Stomach (tissue), 9 donors: Measurements from ENCODE around the gene BCL2. TPM values are rescaled to one million over a fixed set of nuclear protein-coding genes. Genes with fewer than 3 reads are reported as not detected.
"Not testable (repeated sequence)": the region's sequence is repeated elsewhere in the genome, so short reads cannot be mapped to it uniquely, and the experiment has no call there.

ENCODE experiments used
- DNase-seq, 2 donors: peaks; one replicate each; pipeline versions ENCODE4 v3.0.0 to v3.0.0-alpha.2; 2013 to 2019
- H3K27ac ChIP-seq, 5 donors: fragments of 200-600 bp in 4 of 5; sonication (generic) in 4 of 5; one replicate each; pipeline ENCODE4 v1.5.1; 2013 to 2019; ENCODE audit warnings: mild to moderate bottlenecking in 1 of 5, moderate library complexity in 1 of 5
- H3K27me3 ChIP-seq, 3 donors: fragments of 200-600 bp; sonication (generic); one replicate each; pipeline ENCODE4 v1.5.1; 2017 to 2019; ENCODE audit warnings: mixed run types in 1 of 3
- H3K36me3 ChIP-seq, 4 donors: fragments of 200-600 bp; sonication (generic); 1 replicate in 3 of 4; 2 replicates in 1 of 4; pipeline ENCODE4 v1.5.1; 2016 to 2019
- H3K4me1 ChIP-seq, 4 donors: fragments of 200-600 bp; sonication (generic); one replicate each; pipeline ENCODE4 v1.5.1; 2016 to 2019
- H3K4me3 ChIP-seq, 4 donors: fragments of 200-600 bp; sonication (generic) in 3 of 4; one replicate each; pipeline ENCODE4 v1.5.1; 2016 to 2019; ENCODE audit warnings: mild to moderate bottlenecking in 1 of 4
- H3K9me3 ChIP-seq, 4 donors: fragments of 200-600 bp; sonication (generic); one replicate each; pipeline ENCODE4 v1.5.1; 2016 to 2019
- EP300 ChIP-seq: sonication (generic); formaldehyde crosslinking; IDR thresholded peaks from one replicate; pipeline ENCODE4 v1.6.1; 2017; ENCODE audit warnings: antibody characterized with exemption
- POLR2A ChIP-seq, 4 donors: fragments of 450-650 bp; IDR thresholded peaks; one replicate each; pipeline ENCODE4 v1.6.1; 2016; ENCODE audit warnings: antibody characterized with exemption in 4 of 4, control low read depth in 2 of 4, mild to moderate bottlenecking in 1 of 4, moderate library complexity in 1 of 4
- POLR2AphosphoS5 ChIP-seq, 3 donors: sonication (generic); formaldehyde crosslinking; IDR thresholded peaks; one replicate each; pipeline ENCODE4 v1.6.1; 2016; ENCODE audit warnings: antibody characterized with exemption in 3 of 3
- WGBS, 5 donors: extraction: QIAGEN DNeasy Blood & Tissue Kit in 3 of 5; methylation state at CpG; one replicate each; pipeline versions ENCODE4 v1.1.5 to v1.1.7; 2013 to 2018; 5-methylcytosine and 5-hydroxymethylcytosine counted together
- intact Hi-C: fragments of 100-400 bp; cut with DNase I; formaldehyde crosslinking; loops from one replicate; pipeline ENCODE4 v1.15.1; 2023; ENCODE audit warnings: low total_unique reads
- polyA plus RNA-seq, 3 donors: library from polyadenylated mRNA; stranded (reverse); fragments of 200-250 nt; gene quantifications; one replicate each; pipeline ENCODE4 v1.2.3, GENCODE V29; 2013
- total RNA-seq, 5 donors: library from RNA; depleted of rRNA; stranded (reverse); fragments of >200 nt; gene quantifications; one replicate each; pipeline versions ENCODE4 v1.1.0 to v1.2.3, GENCODE V29; 2014 to 2016
- TF ChIP-seq, protein P1 (sequence below), 7 experiments: fragments of 450-650 bp in 4 of 7; fragments of 200-600 bp in 3 of 7; sonication (generic) in 3 of 7; IDR thresholded peaks; one replicate each; pipeline ENCODE4 v1.5.1; 2016 to 2019; ENCODE audit warnings: antibody characterized with exemption in 7 of 7, control low read depth in 2 of 7, mild to moderate bottlenecking in 1 of 7
- donor health status: healthy with polysubstance abuse.
- donor health status: Bipolar disorder and iron deficiency.
- donor health status: healthy.

Gene BCL2
- total and polyA plus RNA-seq, 8 donors: 1.5 to 53.9 (median 6.0) TPM

DNA sequence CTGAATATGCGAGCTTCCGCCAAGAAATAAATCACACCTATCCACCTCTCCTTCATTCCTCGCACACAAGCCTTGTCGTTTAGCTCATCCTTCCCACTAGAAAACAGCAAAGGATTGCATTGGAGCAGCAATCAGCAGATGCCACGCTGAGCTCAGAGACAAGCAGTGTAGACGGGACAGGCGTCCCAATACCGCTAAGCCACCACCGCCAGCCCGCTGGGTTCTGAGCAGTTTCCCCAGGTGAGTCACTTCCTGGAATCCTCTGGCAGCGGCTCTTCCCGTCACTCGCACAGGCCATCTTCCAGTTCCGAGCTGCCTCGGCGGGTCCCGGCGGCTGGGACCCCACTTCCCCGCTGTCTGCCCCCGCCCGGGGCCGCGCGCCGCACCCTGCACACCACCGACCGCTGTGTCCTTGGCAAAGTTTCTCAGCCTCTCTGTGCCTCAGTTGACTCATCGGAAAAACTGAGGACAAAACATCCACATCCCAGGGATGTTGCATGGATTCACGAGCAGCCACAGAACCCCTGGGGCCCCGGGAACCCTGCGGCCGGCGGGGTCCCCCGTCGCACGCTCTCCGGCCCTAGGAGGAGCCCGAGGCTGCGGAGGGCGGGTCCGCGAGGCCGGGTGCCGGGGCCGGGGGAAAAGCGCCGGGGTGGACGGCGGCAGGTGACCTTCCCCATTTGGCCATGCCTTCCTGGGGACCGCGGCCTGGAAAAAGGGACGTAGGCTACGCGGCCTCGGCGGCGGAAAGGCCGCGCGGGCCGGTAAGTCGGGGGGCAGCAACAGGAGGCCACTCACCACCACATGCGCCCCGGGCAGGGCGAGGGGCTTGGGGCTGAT is 46.9 kb upstream of the BCL2 start:
- DNase-seq: peak; percentile 67 to 77
- peak overlapping the region; percentile 92 to 98 (median 96) for H3K27ac ChIP-seq
- WGBS, 5 donors: 0 to 2% (median 0%) methylated on average over 22 to 65 of the region's 65 CpGs
- intact Hi-C loops: no loop called here
- peaks cover 0 to 15% (median 15%) of the 10 kb centered on the region in 4 donors for H3K36me3 ChIP-seq
- no peaks in the 10 kb centered on the region for H3K9me3 ChIP-seq
- H3K4me1 ChIP-seq: peaks cover 5 to 36% (median 26%) of the 10 kb centered on the region in 4 donors
- H3K4me3 ChIP-seq: peak overlapping the region; percentile 89 to 97 (median 94)
- TF ChIP-seq EP300 (no peak), POLR2AphosphoS5 (IDR thresholded peaks at IDR 0.05) (peak in 1 of 3 donors; percentile 41)
- no peaks in the 10 kb centered on the region for H3K27me3 ChIP-seq

DNA sequence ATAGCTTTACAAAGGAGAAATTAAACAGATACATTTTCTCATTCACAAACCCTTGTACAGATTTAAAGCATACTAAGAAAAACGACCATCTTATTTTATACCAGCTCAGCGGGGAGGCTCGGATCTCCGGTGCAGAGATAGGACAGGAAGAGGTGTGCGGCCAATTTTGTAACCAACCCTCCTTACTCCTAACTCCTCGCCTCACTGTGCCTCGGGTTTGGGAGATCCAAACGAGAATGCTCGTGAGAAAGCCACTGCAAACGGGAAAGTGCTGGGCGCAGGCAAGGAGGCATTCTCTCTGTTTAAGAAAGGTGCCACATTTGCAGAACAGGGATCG is 46.3 kb upstream of the BCL2 start:
- Histone ChIP-seq H3K27ac (peak overlapping the region in 4 of 5 donors; percentile 93 to 98 (median 96)), H3K27me3 (no peaks in the 10 kb centered on the region), H3K4me1 (peaks cover 5 to 36% (median 26%) of the 10 kb centered on the region in 4 donors), H3K9me3 (no peaks in the 10 kb centered on the region), H3K4me3 (peak overlapping the region; percentile 89 to 97 (median 94)), H3K36me3 (peaks cover 0 to 21% (median 19%) of the 10 kb centered on the region in 4 donors)
- 0 to 1% (median 1%) methylated on average over 12 of the region's 12 CpGs for WGBS, 5 donors
- DNase-seq: no peak
- intact Hi-C loops: no loop called here
- TF ChIP-seq, protein P1, sequence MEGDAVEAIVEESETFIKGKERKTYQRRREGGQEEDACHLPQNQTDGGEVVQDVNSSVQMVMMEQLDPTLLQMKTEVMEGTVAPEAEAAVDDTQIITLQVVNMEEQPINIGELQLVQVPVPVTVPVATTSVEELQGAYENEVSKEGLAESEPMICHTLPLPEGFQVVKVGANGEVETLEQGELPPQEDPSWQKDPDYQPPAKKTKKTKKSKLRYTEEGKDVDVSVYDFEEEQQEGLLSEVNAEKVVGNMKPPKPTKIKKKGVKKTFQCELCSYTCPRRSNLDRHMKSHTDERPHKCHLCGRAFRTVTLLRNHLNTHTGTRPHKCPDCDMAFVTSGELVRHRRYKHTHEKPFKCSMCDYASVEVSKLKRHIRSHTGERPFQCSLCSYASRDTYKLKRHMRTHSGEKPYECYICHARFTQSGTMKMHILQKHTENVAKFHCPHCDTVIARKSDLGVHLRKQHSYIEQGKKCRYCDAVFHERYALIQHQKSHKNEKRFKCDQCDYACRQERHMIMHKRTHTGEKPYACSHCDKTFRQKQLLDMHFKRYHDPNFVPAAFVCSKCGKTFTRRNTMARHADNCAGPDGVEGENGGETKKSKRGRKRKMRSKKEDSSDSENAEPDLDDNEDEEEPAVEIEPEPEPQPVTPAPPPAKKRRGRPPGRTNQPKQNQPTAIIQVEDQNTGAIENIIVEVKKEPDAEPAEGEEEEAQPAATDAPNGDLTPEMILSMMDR (IDR thresholded peaks at IDR 0.05): no peak
- TF ChIP-seq EP300: no peak

DNA sequence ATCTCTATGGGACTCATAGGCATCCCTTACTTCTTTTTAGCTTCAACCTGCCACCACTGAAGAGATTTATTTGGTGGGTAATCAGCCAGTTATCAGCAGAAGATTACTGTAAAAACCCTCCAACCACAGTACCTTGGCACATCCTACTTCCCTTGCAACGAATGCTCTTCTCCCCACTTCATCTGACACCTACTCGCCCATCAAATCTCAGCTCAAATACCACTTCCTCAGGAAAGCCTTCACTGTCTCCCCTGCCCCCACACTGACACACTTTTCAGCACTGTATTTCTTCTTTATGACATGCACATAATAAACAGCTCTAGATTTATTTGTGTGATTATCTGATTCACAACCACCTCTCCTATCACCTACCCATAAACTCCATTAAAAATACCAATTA is 44.4 kb upstream of the BCL2 start:
- intact Hi-C loops: no loop called here
- 57 to 78% (median 70%) methylated on average over 2 of the region's 2 CpGs for WGBS, 5 donors
- no peak overlapping the region for H3K4me3 ChIP-seq
- peaks cover 8 to 39% (median 38%) of the 10 kb centered on the region in 4 donors for H3K36me3 ChIP-seq
- DNase-seq: peak in 1 of 2 donors; percentile 23
- TF ChIP-seq POLR2A (IDR thresholded peaks at IDR 0.05) (no peak), POLR2AphosphoS5 (IDR thresholded peaks at IDR 0.05) (no peak), EP300 (no peak)
- TF ChIP-seq, protein P1 (IDR thresholded peaks at IDR 0.05): no peak
- no peaks in the 10 kb centered on the region for H3K9me3 ChIP-seq
- H3K27me3 ChIP-seq: no peaks in the 10 kb centered on the region
- no peak overlapping the region for H3K27ac ChIP-seq
- peaks cover 5 to 36% (median 26%) of the 10 kb centered on the region in 4 donors for H3K4me1 ChIP-seq

DNA sequence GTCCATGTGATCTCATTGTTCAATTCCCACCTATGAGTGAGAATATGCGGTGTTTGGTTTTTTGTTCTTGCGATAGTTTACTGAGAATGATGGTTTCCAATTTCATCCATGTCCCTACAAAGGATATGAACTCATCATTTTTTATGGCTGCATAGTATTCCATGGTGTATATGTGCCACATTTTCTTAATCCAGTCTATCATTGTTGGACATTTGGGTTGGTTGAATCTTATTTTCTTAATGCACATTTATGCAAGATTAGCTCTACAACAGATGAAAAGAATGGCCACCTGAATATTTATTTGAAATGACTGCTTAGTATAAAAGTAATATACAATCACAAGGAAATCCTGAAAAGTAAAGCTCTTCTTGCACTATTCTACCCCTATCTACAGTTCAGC is 43.9 kb upstream of the BCL2 start:
- H3K27ac ChIP-seq, DNase-seq, H3K9me3 ChIP-seq, intact Hi-C loops, H3K27me3 ChIP-seq, H3K4me3 ChIP-seq: not testable (repeated sequence)
- Histone ChIP-seq H3K4me1 (peaks cover 5 to 33% (median 25%) of the 10 kb centered on the region in 4 donors), H3K36me3 (peaks cover 8 to 44% (median 43%) of the 10 kb centered on the region in 4 donors)
- no CpG with 5 or more reads among the region's 2 CpGs for WGBS, 5 donors

DNA sequence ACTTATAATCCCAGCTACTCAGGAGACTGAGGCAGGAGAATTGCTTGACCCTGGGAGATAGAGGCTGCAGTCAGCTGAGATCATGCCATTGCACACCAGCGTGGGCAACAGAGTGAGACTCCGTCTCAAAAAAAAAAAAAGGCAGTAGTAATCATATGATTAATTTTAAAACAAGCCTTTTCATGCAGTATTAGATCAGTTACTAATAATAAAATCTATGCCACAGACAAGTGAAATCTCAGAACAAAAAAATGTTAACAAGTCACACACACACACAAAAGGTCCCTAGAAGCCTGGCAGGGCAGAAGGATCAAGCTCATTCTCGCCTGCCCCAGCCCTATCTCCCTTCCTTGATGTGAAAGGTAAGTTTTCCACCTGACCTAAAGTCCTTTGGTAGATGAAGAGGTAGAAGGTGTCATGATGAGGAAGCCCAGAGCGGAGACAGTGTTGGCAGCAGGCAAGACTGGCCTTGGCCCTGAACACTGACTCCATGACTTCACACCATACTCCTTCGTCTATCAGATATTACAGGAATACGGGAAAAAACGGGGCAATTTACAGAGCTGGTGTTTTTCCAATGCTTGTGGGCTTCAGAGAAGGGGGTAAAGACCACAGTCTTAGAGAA is 36.8 kb upstream of the BCL2 start:
- H3K4me3 ChIP-seq: no peak overlapping the region
- no peaks in the 10 kb centered on the region for H3K4me1 ChIP-seq
- intact Hi-C loops: no loop called here
- H3K36me3 ChIP-seq: peaks cover 50 to 99% (median 97%) of the 10 kb centered on the region in 4 donors
- H3K27me3 ChIP-seq: no peaks in the 10 kb centered on the region
- no peak overlapping the region for H3K27ac ChIP-seq
- H3K9me3 ChIP-seq: no peaks in the 10 kb centered on the region
- 88 to 92% (median 90%) methylated on average over 7 of the region's 7 CpGs for WGBS, 5 donors
- no peak for TF ChIP-seq POLR2AphosphoS5 (IDR thresholded peaks at IDR 0.05)
- TF ChIP-seq, protein P1 (IDR thresholded peaks at IDR 0.05): no peak
- TF ChIP-seq POLR2A (IDR thresholded peaks at IDR 0.05): no peak
- no peak for TF ChIP-seq EP300
- no peak for DNase-seq
